Heart left ventricle (tissue), 16 donors: Measurements from ENCODE around the gene SLC19A1. TPM values are rescaled to one million over a fixed set of nuclear protein-coding genes. Genes with fewer than 3 reads are reported as not detected.

ENCODE experiments used
- ATAC-seq, 4 donors: fragments of 200-7000 bp; cut with Tn5 transposase; one replicate each; pipeline ENCODE4 v1.9.1; 2020 to 2022; ENCODE audit warnings: moderate library complexity in 4 of 4, mild to moderate bottlenecking in 3 of 4, moderate number of reproducible peaks in 1 of 4
- DNase-seq, 5 donors: peaks; one replicate each; pipeline ENCODE4 v3.0.0-alpha.2; 2020
- H3K27ac ChIP-seq, 12 donors: fragments of 200-600 bp; sonication (generic) in 4 of 12; one replicate each; pipeline versions ENCODE4 v1.5.0 to v1.8.0; 2016 to 2022; ENCODE audit warnings: mild to moderate bottlenecking in 2 of 12
- H3K27me3 ChIP-seq, 9 donors: fragments of 200-600 bp; sonication (generic) in 2 of 9; one replicate each; pipeline versions ENCODE4 v1.5.1 to v1.8.0; 2016 to 2022; ENCODE audit warnings: mild to moderate bottlenecking in 3 of 9
- H3K36me3 ChIP-seq, 9 donors: fragments of 200-600 bp; sonication (generic) in 2 of 9; one replicate each; pipeline versions ENCODE4 v1.5.0 to v1.8.0; 2018 to 2022; ENCODE audit warnings: mild to moderate bottlenecking in 2 of 9
- H3K4me1 ChIP-seq, 12 donors: fragments of 200-600 bp; sonication (generic) in 4 of 12; one replicate each; pipeline versions ENCODE4 v1.5.0 to v1.8.0; 2016 to 2022; ENCODE audit warnings: mild to moderate bottlenecking in 3 of 12
- H3K4me3 ChIP-seq, 12 donors: fragments of 200-600 bp; sonication (generic) in 4 of 12; one replicate each; pipeline versions ENCODE4 v1.5.0 to v1.8.0; 2017 to 2022; ENCODE audit warnings: mild to moderate bottlenecking in 9 of 12, moderate library complexity in 4 of 12
- H3K9me3 ChIP-seq, 12 donors: fragments of 200-600 bp; sonication (generic) in 4 of 12; one replicate each; pipeline versions ENCODE4 v1.5.0 to v1.8.0; 2016 to 2022; ENCODE audit warnings: mild to moderate bottlenecking in 1 of 12
- CTCF ChIP-seq, 12 donors: fragments of 200-600 bp; sonication (generic) in 4 of 12; IDR thresholded peaks; one replicate each; pipeline versions ENCODE4 v1.5.0 to v1.8.0; 2018 to 2022; ENCODE audit warnings: antibody characterized with exemption in 12 of 12, mild to moderate bottlenecking in 5 of 12
- POLR2A ChIP-seq, 2 donors: fragments of 450-650 bp; IDR thresholded peaks; one replicate each; pipeline ENCODE4 v1.6.1; 2017; ENCODE audit warnings: antibody characterized with exemption in 2 of 2, mild to moderate bottlenecking in 2 of 2, moderate library complexity in 2 of 2
- WGBS, 4 donors: extraction: QIAGEN DNeasy Blood & Tissue Kit in 2 of 4; methylation state at CpG; one replicate each; pipeline versions ENCODE4 v1.1.5 to v1.1.7; 2013 to 2018; 5-methylcytosine and 5-hydroxymethylcytosine counted together
- intact Hi-C, 10 donors: fragments of 100-400 bp; cut with DNase I; formaldehyde crosslinking; loops; one replicate each; pipeline versions ENCODE4 v1.11.1 to v1.14.2; 2022
- polyA plus RNA-seq, 2 donors: library from polyadenylated mRNA; stranded (reverse); fragments of 200-250 nt; gene quantifications; one replicate each; pipeline ENCODE4 v1.2.3, GENCODE V29; 2013
- total RNA-seq, 9 donors: library from RNA; depleted of rRNA in 2 of 9; stranded (reverse); fragments of >200 nt in 2 of 9; fragmentation: NEBNext Ultra II Directional in 3 of 9; extraction: Animal tissue kit (Norgen Biotek cat#: 25700) in 3 of 9; gene quantifications; one replicate each; pipeline versions ENCODE4 v1.1.0 to v1.2.4, GENCODE V29; 2016 to 2023
- donor health status: ischemic (EF 13 %, LVEDD 7.1; RV severe dilation, severe dysfunction).
- donor health status: healthy with polysubstance abuse.
- donor health status: DM: no; HTN: yes; CAD: no.
- donor health status: DM: no; HTN: no; CAD: no.
- donor health status: ischemic (EF 25% LVEDD 6.9; RV normal size, moderate dysfunction).
- donor health status: ischemic (EF 25% LVEDD 5.7; RV mildly dilated, moderate dysfunction).
- donor health status: healthy.
- donor health status: DM: yes; HTN: yes; CAD: no.
- donor health status: ischemic (EF 35%, LVEDD 5.7; RV mildly dilated, moderate dysfunction).
- donor health status: nonischemic (EF 11% LVEDD 7.7; RV severe dilation, severe dysfunction).
- donor health status: DM: yes; HTN: yes; CAD: no.
- donor health status: PGD.
- donor health status: ischemic (EF 29% LVEDD 5.4; RV normal size, mild dysfunction).
- donor health status: nonischemic (EF 23%, LVEDD 6.1; RV moderate dilation, normal function).

SLC19A1 gene
- total and polyA plus RNA-seq, 11 donors, result 2.4 to 7.0 (median 3.5) TPM

GRCh38 chr21:45537111-45537745 lies 5.0 kb downstream of the SLC19A1 start:
- Histone ChIP-seq H3K27me3 (no peaks in the 10 kb centered on the region), H3K27ac (no peak overlapping the region), H3K36me3 (no peaks in the 10 kb centered on the region), H3K4me1 (peaks cover 4 to 48% (median 18%) of the 10 kb centered on the region in 12 donors), H3K4me3 (no peak overlapping the region), H3K9me3 (no peaks in the 10 kb centered on the region)
- TF ChIP-seq POLR2A (IDR thresholded peaks at IDR 0.05) (no peak), CTCF (IDR thresholded peaks at IDR 0.05) (no peak)
- 92 to 96% (median 95%) methylated on average over 25 to 37 of the region's 37 CpGs for WGBS, 4 donors
- intact Hi-C loops, result loop anchor here in 1 of 10 donors (5.0 kb wide), 1 partner anchor 60 kb away; no protein-coding TSS in a partner anchor
- DNase-seq (peak in 4 of 5 donors; percentile 12 to 38 (median 18)), ATAC-seq (no peak)

- DNase-seq, result peak in 3 of 5 donors; percentile 20 to 44 (median 21)
- H3K27ac ChIP-seq, result no peak overlapping the region
- TF ChIP-seq CTCF (IDR thresholded peaks at IDR 0.05) (no peak), POLR2A (IDR thresholded peaks at IDR 0.05) (no peak)
These were observed 5.7 kb downstream of the SLC19A1 start for GRCh38 chr21:45536301-45537081.

GRCh38 chr21:45535341-45536081 lies 6.7 kb downstream of the SLC19A1 start:
- TF ChIP-seq POLR2A (IDR thresholded peaks at IDR 0.05), result no peak
- no peak for TF ChIP-seq CTCF (IDR thresholded peaks at IDR 0.05)
- peak overlapping the region in 1 of 12 donors; percentile 25 for H3K4me3 ChIP-seq
- WGBS, 4 donors, result 85 to 91% (median 87%) methylated on average over 32 to 34 of the region's 34 CpGs
- intact Hi-C loops, result loop anchor here in 1 of 10 donors (5.0 kb wide), 1 partner anchor 58 kb away; no protein-coding TSS in a partner anchor
- DNase-seq, result peak in 3 of 5 donors; percentile 28 to 63 (median 41)
- H3K27ac ChIP-seq, result peak overlapping the region in 2 of 12 donors; percentile 74 to 85
- ATAC-seq, result no peak
- H3K9me3 ChIP-seq, result no peaks in the 10 kb centered on the region
- H3K36me3 ChIP-seq, result peaks cover 0 to 2% (median 0%) of the 10 kb centered on the region in 9 donors
- H3K4me1 ChIP-seq, result peaks cover 0 to 39% (median 11%) of the 10 kb centered on the region in 12 donors
- H3K27me3 ChIP-seq, result no peaks in the 10 kb centered on the region

More at GRCh38 chr21:45536301-45537081, 5.7 kb downstream of the SLC19A1 start:
- H3K4me1 ChIP-seq, result peaks cover 3 to 46% (median 16%) of the 10 kb centered on the region in 12 donors
- H3K4me3 ChIP-seq, result no peak overlapping the region
- no peaks in the 10 kb centered on the region for H3K36me3 ChIP-seq
- intact Hi-C loops, result loop anchor here in 1 of 10 donors (5.0 kb wide), 1 partner anchor 59 kb away; no protein-coding TSS in a partner anchor
- no peak for ATAC-seq
- H3K27me3 ChIP-seq, result no peaks in the 10 kb centered on the region
- no peaks in the 10 kb centered on the region for H3K9me3 ChIP-seq
- 83 to 91% (median 87%) methylated on average over 31 of the region's 31 CpGs for WGBS, 4 donors
